HepG2 (cell line): ENCODE measurements around the gene CAMTA1. TPM values are rescaled to one million over a fixed set of nuclear protein-coding genes. Genes with fewer than 3 reads are reported as not detected.

Experiments used
- EHMT2 ChIP-seq: fragments of 200-600 bp; sonication (generic); IDR thresholded peaks from 2 replicates; pipeline ENCODE4 v1.7.0; 2017; ENCODE audit warnings: antibody characterized with exemption, low read depth, low read length, borderline replicate concordance
- GLI4 ChIP-seq: sonication (generic); formaldehyde crosslinking; IDR thresholded peaks from 2 replicates; pipeline ENCODE4 v1.5.1; 2020; ENCODE audit warnings: missing genetic modification reagents, mild to moderate bottlenecking, moderate library complexity, borderline replicate concordance
- HNRNPUL1 ChIP-seq: fragments of 200-400 bp; formaldehyde crosslinking; IDR thresholded peaks from 2 replicates; pipeline ENCODE4 v1.6.1; 2017; ENCODE audit warnings: low read depth, mild to moderate bottlenecking, low read length, moderate library complexity
- MAFF ChIP-seq: IDR thresholded peaks from 2 replicates; pipeline ENCODE4 v1.6.1; 2011; ENCODE audit warnings: low read depth, low read length, improper control_type of control experiment
- MED8 ChIP-seq: sonication (generic); formaldehyde crosslinking; IDR thresholded peaks from 2 replicates; pipeline ENCODE4 v1.8.1; 2023; ENCODE audit warnings: mild to moderate bottlenecking, missing genetic modification reagents; ENCODE audit not compliant: insufficient replicate concordance
- MEF2D ChIP-seq: sonication (generic); formaldehyde crosslinking; IDR thresholded peaks from 2 replicates; pipeline ENCODE4 v1.5.1; 2020; ENCODE audit warnings: mild to moderate bottlenecking, missing genetic modification reagents
- ZC3H13 ChIP-seq: sonication (generic); formaldehyde crosslinking; IDR thresholded peaks from 2 replicates; pipeline ENCODE4 v1.8.1; 2023; ENCODE audit warnings: mild to moderate bottlenecking, missing genetic modification reagents, moderate library complexity
- ZNF205 ChIP-seq: IDR thresholded peaks from 2 replicates; pipeline ENCODE4 v1.6.1; 2018; ENCODE audit warnings: missing biosample characterization, missing genetic modification reagents
- ZNF326 ChIP-seq: sonication (generic); formaldehyde crosslinking; IDR thresholded peaks from 2 replicates; pipeline ENCODE4 v1.4.0; 2020; ENCODE audit warnings: missing genetic modification reagents, borderline replicate concordance
- polyA plus RNA-seq, 8 experiments: library from polyadenylated mRNA; depleted of rRNA in 3 of 8; stranded (reverse) in 7 of 8; unstranded in 1 of 8; fragments of >200 nt; fragmentation: Illumina TruSeq in 4 of 8; extraction: Trizol in 4 of 8; gene quantifications; 2 replicates each; pipeline versions ENCODE4 v1.2.1 to v1.2.3, GENCODE V29; 2011 to 2016; ENCODE audit warnings: low read depth in 4 of 8, missing spikeins in 1 of 8, mixed read lengths in 1 of 8; ENCODE audit not compliant: insufficient read depth in 1 of 8
- total RNA-seq, 5 experiments: library from RNA; depleted of rRNA; stranded (reverse); fragments of >200 nt; fragmentation: Illumina TruSeq; extraction: Trizol; gene quantifications; 2 replicates each; pipeline ENCODE4 v1.2.3, GENCODE V29; 2016; ENCODE audit warnings: low read depth in 1 of 5
- TF ChIP-seq, protein P1 (sequence below): fragments of 450-650 bp; IDR thresholded peaks from 2 replicates; pipeline ENCODE4 v1.6.1; 2016
- TF ChIP-seq, protein P2 (sequence below): sonication (generic); formaldehyde crosslinking; IDR thresholded peaks from 2 replicates; pipeline ENCODE4 v1.4.0; 2020; ENCODE audit warnings: missing genetic modification reagents, borderline replicate concordance
- TF ChIP-seq, protein P3 (sequence below): sonication (generic); formaldehyde crosslinking; IDR thresholded peaks from 2 replicates; pipeline ENCODE4 v1.5.1; 2020; ENCODE audit warnings: mild to moderate bottlenecking, missing genetic modification reagents, moderate library complexity
- TF ChIP-seq, protein P4 (sequence below): sonication (generic); formaldehyde crosslinking; IDR thresholded peaks from 2 replicates; pipeline ENCODE4 v1.5.1; 2020; ENCODE audit warnings: missing genetic modification reagents, mild to moderate bottlenecking, borderline replicate concordance

Gene CAMTA1
- total and polyA plus RNA-seq, 2 of the 13 experiments (the other 11 are each of a cell fraction or from before 2014, with no cell fraction given), result 25.0 to 36.4 TPM

DNA sequence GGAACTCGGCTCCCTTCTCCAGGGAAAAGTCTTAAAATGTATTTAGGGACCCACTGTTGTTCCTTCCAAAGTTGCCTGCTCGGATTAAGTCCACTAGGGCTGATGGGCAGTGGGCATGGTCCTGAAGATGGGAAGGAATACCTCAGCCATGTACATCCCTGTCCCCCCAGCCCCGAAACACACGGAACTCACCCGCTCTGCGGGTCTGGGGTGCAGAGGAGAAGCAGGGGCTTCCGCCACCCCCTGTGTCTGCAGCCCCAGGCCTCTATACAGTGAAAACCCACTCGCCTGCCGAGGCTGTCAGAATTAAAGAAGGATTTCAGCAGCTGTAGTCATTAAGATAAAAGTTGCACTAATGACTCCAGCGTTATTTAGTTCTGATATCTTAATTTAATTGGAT lies 773.2 kb downstream of the CAMTA1 start (continued):
- TF ChIP-seq EHMT2 (no peak), MEF2D (CRISPR knock-in tag) (no peak), ZC3H13 (CRISPR knock-in tag) (no peak), ZNF205 (CRISPR knock-in tag) (no peak), HNRNPUL1 (no peak), MAFF (no peak), MED8 (CRISPR knock-in tag) (no peak), ZNF326 (no peak), GLI4 (CRISPR knock-in tag) (no peak)
- TF ChIP-seq, protein P1, sequence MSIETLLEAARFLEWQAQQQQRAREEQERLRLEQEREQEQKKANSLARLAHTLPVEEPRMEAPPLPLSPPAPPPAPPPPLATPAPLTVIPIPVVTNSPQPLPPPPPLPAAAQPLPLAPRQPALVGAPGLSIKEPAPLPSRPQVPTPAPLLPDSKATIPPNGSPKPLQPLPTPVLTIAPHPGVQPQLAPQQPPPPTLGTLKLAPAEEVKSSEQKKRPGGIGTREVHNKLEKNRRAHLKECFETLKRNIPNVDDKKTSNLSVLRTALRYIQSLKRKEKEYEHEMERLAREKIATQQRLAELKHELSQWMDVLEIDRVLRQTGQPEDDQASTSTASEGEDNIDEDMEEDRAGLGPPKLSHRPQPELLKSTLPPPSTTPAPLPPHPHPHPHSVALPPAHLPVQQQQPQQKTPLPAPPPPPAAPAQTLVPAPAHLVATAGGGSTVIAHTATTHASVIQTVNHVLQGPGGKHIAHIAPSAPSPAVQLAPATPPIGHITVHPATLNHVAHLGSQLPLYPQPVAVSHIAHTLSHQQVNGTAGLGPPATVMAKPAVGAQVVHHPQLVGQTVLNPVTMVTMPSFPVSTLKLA, result no peak
- TF ChIP-seq, protein P2, sequence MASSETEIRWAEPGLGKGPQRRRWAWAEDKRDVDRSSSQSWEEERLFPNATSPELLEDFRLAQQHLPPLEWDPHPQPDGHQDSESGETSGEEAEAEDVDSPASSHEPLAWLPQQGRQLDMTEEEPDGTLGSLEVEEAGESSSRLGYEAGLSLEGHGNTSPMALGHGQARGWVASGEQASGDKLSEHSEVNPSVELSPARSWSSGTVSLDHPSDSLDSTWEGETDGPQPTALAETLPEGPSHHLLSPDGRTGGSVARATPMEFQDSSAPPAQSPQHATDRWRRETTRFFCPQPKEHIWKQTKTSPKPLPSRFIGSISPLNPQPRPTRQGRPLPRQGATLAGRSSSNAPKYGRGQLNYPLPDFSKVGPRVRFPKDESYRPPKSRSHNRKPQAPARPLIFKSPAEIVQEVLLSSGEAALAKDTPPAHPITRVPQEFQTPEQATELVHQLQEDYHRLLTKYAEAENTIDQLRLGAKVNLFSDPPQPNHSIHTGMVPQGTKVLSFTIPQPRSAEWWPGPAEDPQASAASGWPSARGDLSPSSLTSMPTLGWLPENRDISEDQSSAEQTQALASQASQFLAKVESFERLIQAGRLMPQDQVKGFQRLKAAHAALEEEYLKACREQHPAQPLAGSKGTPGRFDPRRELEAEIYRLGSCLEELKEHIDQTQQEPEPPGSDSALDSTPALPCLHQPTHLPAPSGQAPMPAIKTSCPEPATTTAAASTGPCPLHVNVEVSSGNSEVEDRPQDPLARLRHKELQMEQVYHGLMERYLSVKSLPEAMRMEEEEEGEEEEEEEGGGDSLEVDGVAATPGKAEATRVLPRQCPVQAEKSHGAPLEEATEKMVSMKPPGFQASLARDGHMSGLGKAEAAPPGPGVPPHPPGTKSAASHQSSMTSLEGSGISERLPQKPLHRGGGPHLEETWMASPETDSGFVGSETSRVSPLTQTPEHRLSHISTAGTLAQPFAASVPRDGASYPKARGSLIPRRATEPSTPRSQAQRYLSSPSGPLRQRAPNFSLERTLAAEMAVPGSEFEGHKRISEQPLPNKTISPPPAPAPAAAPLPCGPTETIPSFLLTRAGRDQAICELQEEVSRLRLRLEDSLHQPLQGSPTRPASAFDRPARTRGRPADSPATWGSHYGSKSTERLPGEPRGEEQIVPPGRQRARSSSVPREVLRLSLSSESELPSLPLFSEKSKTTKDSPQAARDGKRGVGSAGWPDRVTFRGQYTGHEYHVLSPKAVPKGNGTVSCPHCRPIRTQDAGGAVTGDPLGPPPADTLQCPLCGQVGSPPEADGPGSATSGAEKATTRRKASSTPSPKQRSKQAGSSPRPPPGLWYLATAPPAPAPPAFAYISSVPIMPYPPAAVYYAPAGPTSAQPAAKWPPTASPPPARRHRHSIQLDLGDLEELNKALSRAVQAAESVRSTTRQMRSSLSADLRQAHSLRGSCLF (CRISPR knock-in tag), result no peak
- TF ChIP-seq, protein P3, sequence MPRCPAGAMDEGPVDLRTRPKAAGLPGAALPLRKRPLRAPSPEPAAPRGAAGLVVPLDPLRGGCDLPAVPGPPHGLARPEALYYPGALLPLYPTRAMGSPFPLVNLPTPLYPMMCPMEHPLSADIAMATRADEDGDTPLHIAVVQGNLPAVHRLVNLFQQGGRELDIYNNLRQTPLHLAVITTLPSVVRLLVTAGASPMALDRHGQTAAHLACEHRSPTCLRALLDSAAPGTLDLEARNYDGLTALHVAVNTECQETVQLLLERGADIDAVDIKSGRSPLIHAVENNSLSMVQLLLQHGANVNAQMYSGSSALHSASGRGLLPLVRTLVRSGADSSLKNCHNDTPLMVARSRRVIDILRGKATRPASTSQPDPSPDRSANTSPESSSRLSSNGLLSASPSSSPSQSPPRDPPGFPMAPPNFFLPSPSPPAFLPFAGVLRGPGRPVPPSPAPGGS, result no peak
- TF ChIP-seq, protein P4, sequence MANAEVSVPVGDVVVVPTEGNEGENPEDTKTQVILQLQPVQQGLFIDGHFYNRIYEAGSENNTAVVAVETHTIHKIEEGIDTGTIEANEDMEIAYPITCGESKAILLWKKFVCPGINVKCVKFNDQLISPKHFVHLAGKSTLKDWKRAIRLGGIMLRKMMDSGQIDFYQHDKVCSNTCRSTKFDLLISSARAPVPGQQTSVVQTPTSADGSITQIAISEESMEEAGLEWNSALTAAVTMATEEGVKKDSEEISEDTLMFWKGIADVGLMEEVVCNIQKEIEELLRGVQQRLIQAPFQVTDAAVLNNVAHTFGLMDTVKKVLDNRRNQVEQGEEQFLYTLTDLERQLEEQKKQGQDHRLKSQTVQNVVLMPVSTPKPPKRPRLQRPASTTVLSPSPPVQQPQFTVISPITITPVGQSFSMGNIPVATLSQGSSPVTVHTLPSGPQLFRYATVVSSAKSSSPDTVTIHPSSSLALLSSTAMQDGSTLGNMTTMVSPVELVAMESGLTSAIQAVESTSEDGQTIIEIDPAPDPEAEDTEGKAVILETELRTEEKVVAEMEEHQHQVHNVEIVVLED, result no peak
- TF ChIP-seq, all 625 proteins: peak for 0
